GM19035 (cell line): Measurements from ENCODE around the gene P2RY10.
"Not testable (repeated sequence)": the region's sequence is repeated elsewhere in the genome, so short reads cannot be mapped to it uniquely, and the experiment has no call there.

Source experiments
- ATAC-seq: cut with Tn5 transposase; IDR thresholded peaks from one replicate; pipeline ENCODE4 v1.9.1; 2021; ENCODE audit not compliant: unreplicated experiment

The P2RY10 gene, protein sequence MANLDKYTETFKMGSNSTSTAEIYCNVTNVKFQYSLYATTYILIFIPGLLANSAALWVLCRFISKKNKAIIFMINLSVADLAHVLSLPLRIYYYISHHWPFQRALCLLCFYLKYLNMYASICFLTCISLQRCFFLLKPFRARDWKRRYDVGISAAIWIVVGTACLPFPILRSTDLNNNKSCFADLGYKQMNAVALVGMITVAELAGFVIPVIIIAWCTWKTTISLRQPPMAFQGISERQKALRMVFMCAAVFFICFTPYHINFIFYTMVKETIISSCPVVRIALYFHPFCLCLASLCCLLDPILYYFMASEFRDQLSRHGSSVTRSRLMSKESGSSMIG

GRCh38 chrX:78945186-78945912, at the start of gene P2RY10:
P2RY10 (plus strand) TSS chrX:78945391; CDS start chrX:78960521, 15,130 bp downstream.
- peak; percentile 64 for ATAC-seq

DNA sequence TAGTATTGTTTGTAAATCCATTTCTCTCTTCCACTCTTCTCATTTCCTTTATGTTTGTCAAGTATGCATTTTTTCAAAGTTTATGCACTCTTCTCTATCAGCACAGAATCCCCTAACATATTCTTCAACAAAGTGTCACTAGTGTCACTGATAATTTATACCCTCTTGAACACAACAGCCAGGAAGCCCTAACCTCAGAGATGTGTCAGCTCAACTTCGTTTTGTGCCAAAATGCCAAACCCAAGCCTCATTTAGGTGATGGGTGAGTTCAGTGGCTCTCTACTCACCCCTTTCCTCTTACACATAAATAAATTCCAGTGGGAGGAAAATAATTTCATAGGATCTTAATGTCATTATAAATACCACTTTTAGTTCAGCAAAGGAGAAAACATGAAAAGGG, 22.4 kb upstream of the P2RY10 start:
- ATAC-seq = no peak

- ATAC-seq = peak; percentile 90
These were observed 21.8 kb upstream of the P2RY10 start for GRCh38 chrX:78923198-78924015.

DNA sequence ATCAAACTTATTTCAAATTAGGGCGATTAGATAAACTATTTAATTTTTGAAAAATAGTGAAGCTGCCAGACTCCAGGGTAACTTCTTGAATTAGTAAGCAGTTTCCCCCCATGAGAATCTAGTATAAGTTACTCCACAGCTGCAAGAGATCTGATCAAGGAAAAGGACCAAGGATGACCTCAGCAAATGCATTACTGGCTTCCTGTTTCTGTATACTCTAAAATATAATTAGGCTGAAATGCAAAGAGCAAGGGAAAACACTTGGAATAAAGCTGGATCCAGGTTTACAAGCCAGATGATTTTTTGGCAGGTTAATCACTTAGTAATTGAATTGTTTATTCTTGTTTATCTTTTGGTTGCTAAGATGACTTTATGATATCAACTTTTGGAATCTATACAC, 13.4 kb upstream of the P2RY10 start:
- no peak for ATAC-seq

DNA sequence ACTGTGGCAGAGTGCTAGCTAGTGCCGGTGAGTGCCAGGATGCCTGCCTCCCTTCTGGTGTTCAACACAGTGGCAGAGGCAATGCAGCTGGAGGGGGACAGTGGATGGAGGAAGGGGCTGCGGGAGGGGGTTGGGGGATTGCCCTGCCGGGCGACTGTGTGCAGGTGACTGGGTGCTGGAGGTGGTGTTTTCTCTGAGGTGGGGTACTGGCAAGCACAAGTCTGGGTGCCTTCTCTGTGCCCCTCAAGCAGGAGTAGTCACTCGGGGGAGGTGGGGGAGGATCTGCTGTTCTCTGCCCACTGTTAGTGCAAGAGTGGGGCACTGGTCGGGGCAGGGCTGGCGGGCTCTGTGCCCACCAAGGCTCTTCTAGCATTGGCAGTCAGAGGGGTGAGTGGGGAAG, 10.3 kb upstream of the P2RY10 start:
- no peak for ATAC-seq

GRCh38 chrX:78944351-78944750, 840 bp upstream of the P2RY10 start:
- no peak for ATAC-seq

GRCh38 chrX:78946178-78946931, 1.2 kb downstream of the P2RY10 start:
- no peak for ATAC-seq

DNA sequence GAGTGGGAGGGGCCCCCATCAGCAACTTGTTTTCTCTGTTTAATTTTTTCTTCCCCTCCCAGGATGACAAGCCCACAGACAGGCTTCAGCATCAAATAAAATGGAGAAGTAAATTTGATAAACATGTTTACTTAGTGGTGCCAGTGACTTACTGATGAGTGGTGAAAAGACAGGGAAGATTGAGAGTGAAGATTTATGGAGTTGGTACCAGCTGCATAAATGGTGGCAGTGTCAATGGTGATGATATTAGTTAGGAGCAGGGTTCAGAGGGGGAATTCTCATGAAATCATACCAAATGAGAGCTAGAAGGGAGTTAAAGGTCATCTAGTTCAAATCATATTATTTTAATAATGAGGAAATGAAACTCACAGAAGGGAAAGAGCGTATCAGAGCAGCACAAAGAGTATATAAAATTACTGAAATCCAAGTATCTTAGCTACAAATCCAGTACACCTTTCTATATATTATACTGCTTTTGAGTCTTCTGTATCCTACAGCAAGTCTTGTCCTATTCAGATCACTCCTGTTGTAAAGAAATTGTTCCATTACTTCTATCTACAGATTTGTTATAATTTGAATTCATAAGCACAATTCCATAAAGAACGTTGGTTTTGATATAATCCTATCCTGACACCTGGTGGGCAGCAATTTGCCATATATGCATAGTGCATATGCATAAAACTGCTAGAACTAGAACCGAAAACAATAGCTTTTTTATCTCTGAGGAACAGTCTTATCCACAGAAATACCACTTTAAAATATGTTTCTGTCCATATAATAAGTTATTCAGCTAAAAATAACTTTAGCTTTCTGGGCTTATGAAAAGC, 5.0 kb downstream of the P2RY10 start:
- no peak for ATAC-seq

DNA sequence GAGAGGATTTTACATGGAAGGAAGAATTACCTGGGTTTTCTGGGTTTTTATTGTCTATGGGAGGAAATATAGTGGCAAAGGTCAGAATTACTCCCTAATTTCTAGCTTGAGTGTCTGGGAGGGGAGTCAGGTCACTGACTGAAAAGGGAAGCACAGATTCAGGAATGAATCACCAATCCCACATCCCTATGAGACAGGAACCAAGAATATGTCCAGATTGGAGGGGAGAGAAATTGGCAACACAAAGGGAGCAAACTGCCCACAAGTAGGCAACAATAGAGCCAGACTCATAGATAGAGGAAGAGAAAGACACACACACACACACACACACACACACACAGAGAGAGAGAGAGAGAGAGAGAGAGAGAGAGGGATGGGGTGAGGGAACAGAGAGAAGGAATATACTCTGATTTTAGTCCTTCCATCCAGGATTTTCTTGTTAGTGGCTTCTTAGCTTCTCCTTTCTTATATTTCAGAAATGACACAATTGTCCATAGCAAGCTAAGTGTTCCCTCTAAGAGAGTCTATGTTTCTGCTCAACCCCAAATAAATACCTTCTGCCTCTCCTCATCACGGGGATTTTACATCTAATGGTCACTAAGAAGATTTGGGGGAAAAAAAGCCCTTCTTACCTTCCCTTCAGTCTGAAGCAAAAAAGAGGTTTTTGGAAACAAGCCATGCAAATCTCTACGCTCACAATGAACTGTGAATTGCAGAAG, 12.0 kb downstream of the P2RY10 start:
- peak; percentile 6 for ATAC-seq

GRCh38 chrX:78957768-78958130, 12.6 kb downstream of the P2RY10 start:
- peak; percentile 86 for ATAC-seq

DNA sequence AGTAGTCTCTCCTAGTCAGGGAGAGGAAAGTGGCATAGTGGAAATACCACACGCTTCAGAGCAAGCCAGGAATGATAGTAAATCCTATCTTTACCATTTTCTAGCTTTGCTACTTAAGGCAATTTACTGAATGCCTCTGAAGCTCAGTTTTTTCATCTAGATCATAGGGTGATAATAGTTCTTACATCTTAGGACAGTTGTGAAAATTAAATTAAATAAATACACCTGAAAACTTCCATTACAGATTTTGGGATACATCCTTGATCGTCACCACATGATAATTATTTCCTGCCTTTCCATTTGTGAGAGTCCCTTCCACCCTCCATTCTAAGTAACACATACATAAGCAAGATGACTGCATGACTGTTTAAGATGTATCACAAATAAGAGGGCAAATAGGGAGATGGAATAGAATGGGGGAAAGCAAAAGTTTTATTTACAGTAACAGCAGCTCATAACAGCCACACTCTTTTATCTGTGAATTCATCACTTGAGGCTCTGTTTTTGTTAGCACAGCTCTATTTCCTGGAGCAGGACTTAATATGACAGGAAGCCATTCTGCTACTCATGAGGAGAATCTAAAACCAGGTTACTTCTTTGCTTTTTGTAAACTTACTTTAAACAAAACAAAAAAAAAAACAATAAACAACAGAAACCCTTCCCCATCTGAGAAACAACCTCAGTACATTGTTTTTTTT, 13.4 kb downstream of the P2RY10 start:
- ATAC-seq = no peak

DNA sequence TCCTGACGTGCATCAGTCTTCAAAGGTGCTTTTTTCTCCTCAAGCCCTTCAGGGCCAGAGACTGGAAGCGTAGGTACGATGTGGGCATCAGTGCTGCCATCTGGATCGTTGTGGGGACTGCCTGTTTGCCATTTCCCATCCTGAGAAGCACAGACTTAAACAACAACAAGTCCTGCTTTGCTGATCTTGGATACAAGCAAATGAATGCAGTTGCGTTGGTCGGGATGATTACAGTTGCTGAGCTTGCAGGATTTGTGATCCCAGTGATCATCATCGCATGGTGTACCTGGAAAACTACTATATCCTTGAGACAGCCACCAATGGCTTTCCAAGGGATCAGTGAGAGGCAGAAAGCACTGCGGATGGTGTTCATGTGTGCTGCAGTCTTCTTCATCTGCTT, 15.7 kb downstream of the P2RY10 start:
- no peak for ATAC-seq

GRCh38 chrX:78964598-78964997, 19.4 kb downstream of the P2RY10 start:
- ATAC-seq = no peak

DNA sequence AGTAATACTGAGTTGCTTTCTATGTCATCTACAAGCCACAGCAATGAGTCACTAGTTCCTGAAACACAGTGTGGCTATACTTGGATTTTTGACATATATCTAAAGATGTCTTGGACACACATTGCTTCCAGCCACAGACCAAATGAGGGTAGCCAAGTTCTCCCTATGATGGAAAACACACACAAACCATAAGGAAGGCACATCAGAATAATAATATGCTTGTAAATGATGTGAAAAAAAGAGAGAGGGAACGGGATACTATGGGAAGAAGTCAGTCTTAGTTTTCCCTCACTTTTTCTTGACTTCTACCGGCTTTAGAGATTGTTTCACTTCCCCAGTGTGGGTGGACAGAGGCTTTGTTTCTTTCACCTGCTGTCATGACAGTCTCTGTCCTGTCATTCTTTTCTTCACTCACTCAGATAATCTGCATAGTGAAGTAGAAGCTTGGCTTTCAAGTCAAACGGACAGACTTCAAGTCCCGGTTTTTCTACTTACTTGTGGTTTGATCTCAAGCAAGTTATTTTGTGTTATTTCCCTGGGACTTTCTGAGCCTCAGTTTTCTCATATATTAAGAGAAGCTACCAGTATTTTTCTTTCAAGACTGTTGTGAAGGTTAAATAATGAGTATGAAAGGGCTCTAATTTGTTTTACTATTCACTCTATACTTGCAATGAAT, 34.7 kb downstream of the P2RY10 start:
- peak; percentile 99 for ATAC-seq

DNA sequence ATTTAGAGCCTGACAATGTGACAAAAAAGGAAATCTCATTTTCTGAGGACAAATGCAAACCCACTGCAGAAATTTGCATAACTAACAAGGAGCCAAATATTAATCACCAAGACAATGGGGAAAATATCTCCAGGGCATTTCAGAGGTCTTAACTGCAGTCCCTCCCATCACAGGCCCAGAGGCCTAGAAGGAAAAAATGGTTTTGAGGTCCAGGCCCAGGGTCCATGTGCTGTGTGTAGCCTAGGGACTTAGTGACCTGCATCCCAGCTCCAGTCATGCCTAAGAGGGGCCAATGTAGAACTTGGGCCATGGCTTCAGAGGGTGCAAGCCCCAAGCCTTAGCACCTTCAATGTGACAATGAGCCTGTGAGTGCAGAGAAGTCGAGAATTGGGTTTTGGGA, 44.2 kb downstream of the P2RY10 start:
- ATAC-seq = no peak

- ATAC-seq = no peak
These were observed 52.8 kb downstream of the P2RY10 start for GRCh38 chrX:78997870-78998558.

- not testable (repeated sequence) for ATAC-seq
These were observed 62.3 kb downstream of the P2RY10 start for GRCh38 chrX:79007540-79007939.
